Bronchial epithelial cell (primary cell): ENCODE measurements around the gene RCN2. TPM values are rescaled to one million over a fixed set of nuclear protein-coding genes. Genes with fewer than 3 reads are reported as not detected.
A peak's percentile ranks its signal among the peaks of the same experiment; 100 is the strongest.

ENCODE experiments used
- DNase-seq: peaks from one replicate; pipeline ENCODE4 v3.0.0-alpha.2; 2010; ENCODE audit warnings: low read depth
- FAIRE-seq: peaks from 2 replicates; lab custom pipeline; 2011; peaks lifted over from hg19 to GRCh38; lab: Jason Lieb, UNC
- H3K27me3 ChIP-seq: 2 replicates; pipeline ENCODE4 v1.5.1; 2011; ENCODE audit warnings: low read length; ENCODE audit not compliant: control insufficient read depth, insufficient read depth
- H3K36me3 ChIP-seq: 2 replicates; pipeline ENCODE4 v1.5.1; 2011; ENCODE audit warnings: low read length; ENCODE audit not compliant: control insufficient read depth, insufficient read depth
- H3K4me3 ChIP-seq: 2 replicates; pipeline ENCODE4 v1.5.1; 2011; ENCODE audit warnings: mild to moderate bottlenecking, low read depth, low read length, control low read depth
- total RNA-seq: library from RNA; depleted of rRNA; stranded (reverse); fragments of >200 nt; gene quantifications from 2 replicates; pipeline ENCODE4 v1.2.1, GENCODE V29; 2014
- TF ChIP-seq, protein P1 (sequence below): IDR thresholded peaks from 2 replicates; pipeline ENCODE4 v1.5.1; 2011; ENCODE audit warnings: mild to moderate bottlenecking, moderate library complexity, low read length, control low read depth, inconsistent platforms; ENCODE audit not compliant: insufficient read depth, severe bottlenecking

Gene RCN2
- total RNA-seq, 1 donor from 2014 or later = 60.6 TPM

DNA sequence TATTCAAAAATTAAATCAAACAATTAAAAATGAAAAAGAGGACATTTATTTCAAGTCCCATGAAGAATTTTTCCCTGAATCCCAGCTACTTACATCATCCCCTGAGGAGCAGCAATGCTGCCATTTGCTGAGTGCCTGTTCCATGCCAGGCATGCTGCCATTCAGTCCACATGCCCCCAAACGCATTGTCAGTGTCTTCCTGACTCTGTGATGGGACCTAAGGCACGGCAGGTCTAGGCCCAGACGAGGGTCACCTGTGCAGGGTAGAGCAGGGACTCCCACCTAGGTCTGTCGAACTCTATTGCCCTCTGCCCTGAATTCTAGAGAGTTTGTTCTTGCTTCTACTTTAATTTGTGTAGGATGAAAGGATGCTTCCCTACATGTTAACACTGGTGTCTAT, 70.4 kb downstream of the RCN2 start:
- FAIRE-seq = no peak
- Histone ChIP-seq H3K27me3 (no peaks in the 10 kb centered on the region), H3K4me3 (no peak overlapping the region), H3K36me3 (no peaks in the 10 kb centered on the region)
- TF ChIP-seq, protein P1, sequence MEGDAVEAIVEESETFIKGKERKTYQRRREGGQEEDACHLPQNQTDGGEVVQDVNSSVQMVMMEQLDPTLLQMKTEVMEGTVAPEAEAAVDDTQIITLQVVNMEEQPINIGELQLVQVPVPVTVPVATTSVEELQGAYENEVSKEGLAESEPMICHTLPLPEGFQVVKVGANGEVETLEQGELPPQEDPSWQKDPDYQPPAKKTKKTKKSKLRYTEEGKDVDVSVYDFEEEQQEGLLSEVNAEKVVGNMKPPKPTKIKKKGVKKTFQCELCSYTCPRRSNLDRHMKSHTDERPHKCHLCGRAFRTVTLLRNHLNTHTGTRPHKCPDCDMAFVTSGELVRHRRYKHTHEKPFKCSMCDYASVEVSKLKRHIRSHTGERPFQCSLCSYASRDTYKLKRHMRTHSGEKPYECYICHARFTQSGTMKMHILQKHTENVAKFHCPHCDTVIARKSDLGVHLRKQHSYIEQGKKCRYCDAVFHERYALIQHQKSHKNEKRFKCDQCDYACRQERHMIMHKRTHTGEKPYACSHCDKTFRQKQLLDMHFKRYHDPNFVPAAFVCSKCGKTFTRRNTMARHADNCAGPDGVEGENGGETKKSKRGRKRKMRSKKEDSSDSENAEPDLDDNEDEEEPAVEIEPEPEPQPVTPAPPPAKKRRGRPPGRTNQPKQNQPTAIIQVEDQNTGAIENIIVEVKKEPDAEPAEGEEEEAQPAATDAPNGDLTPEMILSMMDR = no peak
- DNase-seq = no peak

DNA sequence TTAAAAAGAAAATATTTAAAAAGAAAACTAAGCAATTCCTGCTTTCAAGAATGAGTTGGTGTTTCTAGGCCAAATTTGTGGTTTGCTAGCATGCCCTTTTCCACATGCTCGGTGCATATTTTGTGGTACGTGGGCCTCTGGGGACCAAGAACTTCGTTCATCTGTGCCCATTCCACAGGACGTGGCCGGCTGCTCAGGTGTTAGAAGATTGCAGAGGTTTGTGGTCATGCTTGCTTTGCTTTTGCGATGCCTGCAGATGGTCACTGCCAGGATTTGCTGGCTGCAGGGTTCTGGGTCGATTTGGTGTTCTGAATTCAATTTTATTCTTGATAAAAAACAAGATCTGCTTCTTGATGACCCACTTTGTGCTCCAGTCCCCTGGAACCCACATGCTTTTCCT, 70.9 kb downstream of the RCN2 start:
- TF ChIP-seq, protein P1 = no peak
- FAIRE-seq = peak; percentile 66
- no peaks in the 10 kb centered on the region for H3K36me3 ChIP-seq
- no peak for DNase-seq
- H3K27me3 ChIP-seq = no peaks in the 10 kb centered on the region
- H3K4me3 ChIP-seq = no peak overlapping the region

DNA sequence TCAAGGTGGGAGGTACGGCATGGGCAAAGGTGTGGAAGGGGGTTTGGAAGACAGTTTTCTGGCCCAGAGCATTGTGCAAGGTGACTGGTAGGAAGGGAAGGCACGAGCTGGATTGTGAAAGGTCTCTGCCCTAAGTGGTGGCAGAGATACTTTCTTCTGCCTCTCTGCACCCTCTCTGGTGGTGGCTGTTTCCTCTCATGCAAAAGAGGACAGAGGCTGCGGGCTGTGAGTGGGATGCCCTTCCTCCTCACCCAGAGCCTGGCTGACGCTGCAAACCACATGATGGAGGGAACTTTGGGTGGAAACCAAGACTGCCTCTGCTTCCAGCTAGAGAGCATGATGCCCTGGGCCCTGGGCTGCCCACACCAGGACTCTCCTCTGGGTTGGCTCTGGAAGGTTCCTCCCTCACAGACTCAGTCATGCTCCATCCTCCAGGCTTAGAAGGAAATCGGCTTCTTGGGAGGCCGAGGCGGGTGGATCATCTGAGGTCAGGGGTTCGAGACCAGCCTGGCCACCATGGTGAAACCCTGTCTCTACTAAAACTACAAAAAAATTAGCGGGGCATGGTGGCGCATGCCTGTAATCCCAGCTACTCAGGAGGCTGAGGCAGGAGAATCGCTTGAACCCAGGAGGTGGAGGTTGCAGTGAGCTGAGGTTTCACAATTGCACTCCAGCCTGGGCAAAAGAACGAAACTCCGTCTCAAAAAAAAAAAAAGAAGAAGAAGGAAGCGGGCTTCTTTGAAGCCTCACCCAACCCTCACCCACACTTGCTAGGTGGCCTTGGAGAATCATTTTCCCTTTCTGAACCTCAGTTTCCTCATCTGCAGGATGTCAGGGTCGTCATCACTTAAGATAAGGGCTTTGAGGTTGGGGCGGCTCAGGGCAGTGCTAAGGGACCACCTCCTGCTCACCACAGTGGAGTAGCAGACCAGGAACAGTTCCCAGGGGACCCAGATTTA, 71.7 kb downstream of the RCN2 start:
- peak; percentile 91 for FAIRE-seq
- DNase-seq = no peak

More for the DNA sequence above, 71.7 kb downstream of the RCN2 start:
- Histone ChIP-seq H3K27me3 (no peaks in the 10 kb centered on the region), H3K4me3 (no peak overlapping the region), H3K36me3 (no peaks in the 10 kb centered on the region)
- TF ChIP-seq, protein P1 = no peak

Other genes with a start within 250 kb of the RCN2 start
- gene SCAPER, start 26.4 kb upstream of the RCN2 start, total RNA-seq = 6.3 and 7.7 TPM in 2 replicates
- gene PSTPIP1, start 63.4 kb downstream of the RCN2 start, total RNA-seq = 0.38 TPM in 1 of 2 replicates, not detected in the other
- 123 and 187 TPM in 2 replicates for gene TSPAN3, start 139.4 kb downstream of the RCN2 start, total RNA-seq